HG03039 (cell line): Measurements from ENCODE around the gene WDR45B.

ENCODE experiments used
- ATAC-seq: cut with Tn5 transposase; IDR thresholded peaks from one replicate; pipeline ENCODE4 v1.9.1; 2021; ENCODE audit warnings: mild to moderate bottlenecking, moderate library complexity; ENCODE audit not compliant: unreplicated experiment

WDR45B gene

DNA sequence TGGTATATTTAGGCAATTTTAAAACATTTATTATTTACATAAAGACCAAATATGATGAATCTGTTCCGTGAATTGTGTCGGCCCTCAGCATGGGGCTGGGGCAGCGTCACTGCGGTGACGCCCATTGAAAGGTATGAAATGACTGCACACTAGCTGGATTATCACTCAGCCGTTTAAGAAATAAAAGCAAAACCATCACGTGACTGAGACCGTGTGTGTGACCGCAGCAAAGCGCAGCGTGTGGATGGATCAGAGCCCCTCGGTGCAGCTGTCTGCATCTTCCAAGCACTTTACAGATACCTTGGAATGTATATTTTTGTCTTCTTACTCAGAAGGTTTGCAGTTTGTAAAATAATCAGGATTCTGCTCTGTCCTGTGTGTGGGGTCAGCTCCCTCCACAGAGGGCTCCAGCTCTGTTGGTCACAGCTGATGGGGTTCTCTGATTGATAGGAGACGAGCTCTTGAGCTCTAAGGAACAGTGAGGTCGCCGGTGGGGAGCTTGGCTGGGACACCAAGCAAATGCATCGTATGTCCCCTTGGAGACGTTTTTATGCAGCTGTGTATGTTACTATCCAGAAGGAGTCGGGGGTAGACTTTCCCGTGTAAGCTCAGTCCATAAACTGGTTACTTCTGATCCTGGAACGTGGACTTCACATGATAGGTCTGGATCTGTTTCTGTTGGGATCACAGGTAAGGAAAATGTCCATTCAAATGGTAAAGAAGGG, 45.1 kb downstream of the WDR45B start:
- no peak for ATAC-seq

DNA sequence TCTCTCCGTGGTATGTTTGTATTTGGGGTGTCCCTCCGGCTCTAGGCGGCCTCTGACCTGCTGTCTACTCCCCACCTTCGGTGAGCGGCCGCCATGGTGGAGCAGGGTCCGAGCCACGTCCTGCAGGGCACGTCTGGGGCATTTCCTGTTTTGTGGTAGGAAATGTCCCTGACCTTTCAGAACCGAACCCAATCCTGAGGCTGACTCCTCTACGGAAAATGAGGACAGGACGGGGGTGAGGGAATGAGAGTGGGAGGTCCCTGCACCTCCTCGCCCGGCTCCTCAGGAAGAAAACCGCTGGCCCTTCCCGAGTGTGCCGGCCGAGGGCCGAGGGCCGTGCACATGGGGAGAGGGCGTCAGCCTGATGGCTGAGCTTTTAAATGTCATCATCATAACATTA, 45.8 kb downstream of the WDR45B start:
- no peak for ATAC-seq

DNA sequence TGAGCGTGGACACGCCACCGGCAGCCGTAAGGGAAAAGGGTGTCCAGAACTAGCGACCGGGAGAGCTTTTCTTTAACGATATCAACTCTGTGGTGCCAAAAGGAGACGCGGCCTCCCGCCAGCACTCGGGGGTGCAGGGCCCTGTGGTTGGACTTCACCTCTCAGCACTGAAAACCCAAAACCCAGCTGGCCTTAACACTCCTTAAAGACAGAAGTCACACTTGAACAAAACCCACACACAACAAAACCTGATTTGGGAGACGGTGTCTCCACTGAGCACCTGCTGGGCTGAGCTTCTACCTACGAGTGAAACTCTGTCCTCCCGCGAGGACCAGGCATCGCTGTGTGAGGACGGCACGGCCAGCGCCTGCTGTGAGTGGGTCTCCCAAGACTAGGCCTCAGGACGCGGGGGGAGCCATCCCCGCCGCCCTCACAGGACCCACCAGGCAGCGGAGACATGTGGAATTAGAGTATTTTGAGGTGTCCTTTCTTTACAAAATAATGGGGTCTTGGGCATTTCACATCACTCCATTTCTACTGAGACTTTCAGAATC, 46.7 kb downstream of the WDR45B start:
- ATAC-seq: no peak

DNA sequence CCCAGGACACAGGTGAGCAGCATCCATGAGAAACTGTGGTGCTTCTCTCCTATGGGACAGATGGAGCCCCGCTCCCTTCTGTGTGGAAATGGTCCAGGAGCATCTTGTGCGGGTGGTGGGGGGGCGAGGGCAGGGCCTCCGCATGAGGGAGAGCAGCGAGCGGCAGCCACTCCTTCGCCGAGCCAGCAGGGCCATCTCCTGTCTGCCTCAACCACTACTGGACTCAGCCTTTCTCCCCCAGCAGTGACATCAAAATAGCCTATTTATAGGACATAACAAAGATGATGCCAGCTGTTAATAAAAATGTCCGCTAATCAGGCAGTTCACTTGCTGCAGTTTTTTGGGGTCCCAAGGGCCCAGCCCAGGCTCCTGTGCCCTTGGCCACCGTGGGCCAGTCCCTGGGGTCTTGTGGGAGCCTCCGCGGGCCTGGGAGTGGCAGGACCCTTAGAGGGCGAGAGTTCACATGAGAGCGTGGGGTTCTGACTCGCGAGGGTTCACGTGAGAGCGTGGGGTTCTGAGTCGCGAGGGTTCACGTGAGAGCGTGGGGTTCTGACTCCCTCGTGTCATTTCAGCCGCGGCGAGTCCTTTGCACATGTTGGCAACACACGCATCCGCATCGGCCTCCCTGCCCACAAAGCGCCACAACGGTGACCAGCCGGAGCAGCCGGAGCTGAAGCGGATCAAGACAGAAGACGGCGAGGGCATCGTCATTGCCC, 47.4 kb downstream of the WDR45B start:
- no peak for ATAC-seq

DNA sequence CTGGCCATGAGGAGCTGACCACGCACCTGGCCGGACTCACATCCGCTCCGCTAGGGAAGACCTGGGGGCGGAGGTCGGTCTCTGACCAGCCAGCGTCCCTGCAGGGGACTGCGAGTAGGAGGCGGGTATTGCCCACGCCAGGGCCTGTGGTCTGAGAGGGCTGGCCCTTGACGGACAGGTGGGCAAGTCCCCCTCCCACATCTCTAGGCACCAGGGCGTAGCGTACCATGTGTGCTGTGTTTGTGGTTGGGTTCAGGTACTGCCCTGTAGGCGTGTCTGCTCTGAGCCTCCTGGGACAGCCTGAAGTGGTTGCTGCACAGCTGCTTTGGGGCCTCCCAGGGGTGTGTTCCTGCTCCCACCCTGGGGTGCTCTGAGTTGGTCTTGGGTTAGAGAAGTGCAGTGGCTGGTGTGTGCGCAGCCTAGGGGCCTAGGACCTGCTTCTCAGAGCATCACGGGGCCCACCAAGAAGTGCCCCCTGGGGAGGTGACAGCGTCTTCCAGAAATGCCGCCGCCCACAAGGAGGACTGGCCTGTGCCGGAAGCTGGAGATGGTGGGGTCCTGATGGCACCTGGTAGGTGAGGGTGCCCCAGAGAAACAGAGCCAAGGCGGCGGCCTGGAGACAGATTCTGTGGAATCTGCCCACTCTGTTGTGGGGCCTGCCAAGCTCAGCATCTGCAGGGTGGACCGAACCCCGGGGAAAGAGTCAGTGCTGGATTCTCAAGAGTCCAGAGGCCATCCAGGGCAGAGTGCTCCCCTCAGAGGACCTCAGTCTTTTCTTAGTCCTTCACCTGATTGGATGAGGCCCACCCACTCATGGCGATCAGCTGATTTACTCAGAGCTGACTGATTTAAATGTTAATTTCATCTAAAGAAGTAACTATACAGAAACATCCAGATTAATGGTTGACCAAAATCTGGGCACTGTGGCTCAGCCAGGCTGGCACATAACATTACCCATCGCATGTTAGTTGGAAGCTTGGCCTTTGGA, 48.3 kb downstream of the WDR45B start:
- no peak for ATAC-seq

DNA sequence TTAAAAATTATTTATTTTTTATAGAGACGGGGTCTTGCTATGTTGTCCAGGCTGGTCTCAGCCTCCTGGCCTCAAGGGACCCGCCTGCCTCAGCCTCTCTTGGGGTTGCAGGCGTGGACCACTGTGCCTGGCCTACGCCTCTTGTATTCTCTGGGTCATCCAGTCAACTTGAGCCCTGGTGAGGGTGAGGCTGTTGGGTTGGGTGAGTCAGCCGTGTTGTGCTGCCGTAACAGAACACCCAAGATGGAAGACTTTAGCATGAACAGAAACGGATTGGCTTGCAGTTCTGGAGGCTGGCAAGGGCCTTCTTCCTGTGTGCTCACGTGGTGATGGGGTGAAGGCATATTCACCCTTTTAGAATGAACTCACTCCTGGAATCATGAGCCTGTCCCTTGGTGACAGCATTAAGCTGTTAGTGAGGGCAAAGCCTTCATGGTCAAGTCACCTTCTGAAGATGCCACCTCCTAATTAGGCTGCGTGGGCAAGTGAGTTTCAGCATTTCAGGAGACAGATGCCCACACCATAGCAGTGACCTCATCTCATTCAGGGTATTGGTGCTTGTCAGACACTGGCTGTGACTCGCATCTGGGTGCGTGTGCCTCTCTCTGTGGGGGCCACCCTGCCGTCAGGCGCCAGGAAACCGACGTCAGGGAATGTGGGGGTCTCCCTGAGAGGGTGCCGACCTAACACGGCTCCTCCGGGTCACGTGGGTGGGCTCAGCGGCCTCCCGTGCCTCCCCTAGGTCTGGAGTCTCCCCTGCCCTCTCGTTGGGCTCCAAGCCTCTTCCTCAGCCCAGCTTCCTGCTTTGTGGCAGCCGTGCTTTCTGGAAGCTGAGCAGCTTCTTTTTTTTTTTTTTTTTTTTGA, 49.8 kb downstream of the WDR45B start:
- no peak for ATAC-seq

DNA sequence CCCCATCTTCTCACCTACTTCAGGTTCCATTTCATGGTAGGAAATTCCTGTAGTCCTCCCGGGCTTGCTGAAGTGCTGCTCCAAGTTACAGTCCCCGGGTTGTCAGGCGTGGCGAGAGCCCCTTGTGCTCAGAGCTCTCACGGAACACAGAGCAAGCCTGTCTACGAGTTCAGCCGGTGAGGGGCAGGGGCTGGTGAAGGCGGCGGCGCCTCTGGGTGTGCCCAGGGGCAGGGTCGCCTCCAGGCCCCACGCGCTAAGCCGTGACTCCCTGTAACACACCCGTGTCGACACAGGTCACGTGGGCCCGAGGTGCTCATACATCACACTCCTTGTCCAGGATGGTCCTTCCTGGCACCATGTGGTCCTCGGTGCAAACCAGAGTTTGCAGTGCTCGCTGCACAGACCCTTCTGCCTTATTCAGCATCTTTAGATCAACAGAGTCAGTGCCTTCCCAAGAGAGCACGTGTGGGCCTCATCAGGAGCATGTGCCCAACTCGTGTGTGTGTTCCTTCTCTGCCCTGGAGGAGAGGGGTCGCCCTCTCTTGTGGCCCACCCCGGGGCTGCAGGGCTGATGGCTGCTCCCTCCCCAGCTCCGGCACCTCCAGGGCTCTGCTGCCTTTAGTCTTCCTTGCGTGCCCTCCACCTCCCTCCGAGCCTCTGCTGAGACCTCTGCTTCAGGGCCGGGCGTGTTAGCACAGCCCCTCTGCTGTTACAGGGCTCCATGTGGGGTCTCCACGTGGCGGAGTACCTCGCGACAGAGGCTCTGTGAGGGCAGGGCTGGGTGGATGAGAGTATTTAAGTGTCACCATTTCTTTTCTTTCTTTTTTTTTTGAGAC, 51.2 kb downstream of the WDR45B start:
- no peak for ATAC-seq

DNA sequence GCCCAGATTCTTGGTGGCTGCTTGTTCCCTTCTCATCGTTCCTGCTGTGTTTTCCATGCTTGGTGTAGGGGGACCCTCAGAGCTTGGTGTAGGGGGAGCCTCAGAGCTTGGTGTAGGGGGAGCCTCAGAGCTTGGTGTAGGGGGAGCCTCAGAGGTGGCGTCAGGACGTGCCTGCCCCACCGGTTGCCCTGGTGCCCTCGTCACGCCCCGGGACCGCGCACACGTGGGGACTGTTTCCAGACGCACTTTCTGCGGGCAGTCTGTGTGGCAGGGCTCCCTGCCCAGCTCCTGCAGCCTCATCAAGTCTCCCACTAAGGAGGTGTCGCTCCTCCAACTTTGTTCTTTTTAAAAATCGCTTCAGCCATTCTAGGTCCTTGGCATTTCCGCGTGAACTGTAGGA, 51.9 kb downstream of the WDR45B start:
- ATAC-seq: no peak

DNA sequence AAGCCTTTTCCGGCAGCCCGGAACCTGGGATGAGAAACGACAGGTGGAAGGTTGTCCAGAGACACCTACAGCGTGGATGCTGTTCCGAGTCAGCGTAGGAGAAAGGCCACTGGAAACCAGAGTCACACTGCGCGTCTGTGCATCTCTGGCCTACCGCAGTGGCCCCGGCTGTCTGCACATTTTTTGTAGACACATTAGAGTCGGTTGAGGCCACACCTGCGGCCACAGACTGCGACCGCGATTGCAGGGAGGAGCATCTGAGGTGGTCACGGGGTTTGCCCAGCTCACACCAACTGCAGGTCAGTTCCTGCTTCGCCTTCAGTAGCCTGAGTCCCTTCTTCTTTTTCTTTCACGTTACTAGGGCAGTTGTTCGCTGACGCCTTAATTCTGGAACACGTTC, 52.4 kb downstream of the WDR45B start:
- ATAC-seq: no peak

DNA sequence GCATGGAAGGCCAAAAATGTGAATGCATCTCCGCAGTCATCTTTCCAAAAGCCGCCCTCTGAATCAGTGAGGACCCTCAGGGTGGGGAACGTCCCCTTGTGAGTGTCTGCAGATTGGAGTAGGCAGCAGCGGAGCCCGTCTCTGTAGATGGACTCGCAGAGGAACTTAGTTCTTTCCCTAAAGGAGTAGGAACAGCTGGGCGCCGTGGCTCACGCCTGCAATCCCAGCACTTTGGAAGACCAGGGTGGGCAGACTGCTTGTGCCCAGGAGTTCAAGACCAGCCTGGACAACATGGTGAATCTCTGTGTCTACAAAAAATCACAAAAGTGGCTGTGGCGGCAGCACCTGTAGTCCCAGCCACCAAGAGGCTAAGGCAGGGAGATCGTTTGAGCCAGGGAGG, 53.7 kb downstream of the WDR45B start:
- ATAC-seq: no peak

DNA sequence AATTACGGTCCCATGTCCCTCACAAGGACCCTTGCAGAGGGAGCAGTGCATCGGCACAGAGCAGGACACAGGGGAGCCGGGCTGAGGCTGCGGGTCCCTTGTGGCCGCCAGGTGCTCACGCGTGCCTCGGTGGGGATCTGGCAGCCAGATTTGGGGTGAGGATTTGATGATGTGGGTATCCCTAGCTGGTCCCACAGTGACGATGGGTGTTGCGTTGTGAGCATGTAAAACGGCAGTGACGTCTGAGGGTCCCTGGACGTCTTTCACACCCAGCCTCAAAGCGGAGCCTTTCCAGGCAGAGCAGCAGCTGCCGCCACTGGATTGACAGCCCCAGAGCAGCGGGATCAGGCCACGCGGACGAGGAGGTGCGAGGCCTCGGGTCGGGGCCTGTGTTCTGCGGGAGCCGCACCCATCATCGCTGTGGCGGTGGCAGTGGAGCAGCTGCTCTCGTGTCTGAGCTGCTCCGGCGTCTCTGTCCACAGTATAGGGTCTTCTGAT, 54.6 kb downstream of the WDR45B start:
- no peak for ATAC-seq

DNA sequence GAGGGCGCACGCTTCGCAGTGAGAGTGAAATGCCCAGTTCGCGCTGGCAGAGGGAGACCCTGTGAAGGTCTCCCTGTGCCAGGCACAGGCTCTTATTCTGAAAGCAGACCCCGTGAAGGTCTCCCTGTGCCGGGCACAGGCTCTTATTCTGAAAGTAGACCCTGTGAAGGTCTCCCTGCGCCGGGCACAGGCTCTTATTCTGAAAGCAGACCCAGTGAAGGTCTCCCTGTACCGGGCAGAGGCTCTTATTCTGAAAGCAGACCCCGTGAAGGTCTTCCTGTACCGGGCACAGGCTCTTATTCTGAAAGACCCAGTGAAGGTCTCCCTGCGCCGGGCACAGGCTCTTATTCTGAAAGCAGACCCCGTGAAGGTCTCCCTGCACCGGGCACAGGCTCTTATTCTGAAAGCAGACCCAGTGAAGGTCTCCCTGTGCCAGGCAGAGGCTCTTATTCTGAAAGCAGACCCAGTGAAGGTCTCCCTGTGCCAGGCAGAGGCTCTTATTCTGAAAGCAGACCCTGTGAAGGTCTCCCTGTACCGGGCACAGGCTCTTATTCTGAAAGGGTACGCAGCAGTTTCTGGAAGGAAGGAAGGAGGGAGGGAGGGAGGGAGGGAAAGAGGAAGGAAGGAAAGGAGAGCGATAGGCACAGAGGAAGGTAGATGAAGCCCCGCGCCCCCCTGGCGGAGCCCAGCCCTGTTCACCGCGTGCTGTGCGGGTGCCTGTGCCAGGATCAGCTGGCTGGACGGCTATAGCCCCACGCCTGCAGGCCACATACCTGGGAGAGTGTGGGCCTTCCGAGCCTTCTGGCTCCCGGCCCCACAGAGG, 55.3 kb downstream of the WDR45B start:
- no peak for ATAC-seq

DNA sequence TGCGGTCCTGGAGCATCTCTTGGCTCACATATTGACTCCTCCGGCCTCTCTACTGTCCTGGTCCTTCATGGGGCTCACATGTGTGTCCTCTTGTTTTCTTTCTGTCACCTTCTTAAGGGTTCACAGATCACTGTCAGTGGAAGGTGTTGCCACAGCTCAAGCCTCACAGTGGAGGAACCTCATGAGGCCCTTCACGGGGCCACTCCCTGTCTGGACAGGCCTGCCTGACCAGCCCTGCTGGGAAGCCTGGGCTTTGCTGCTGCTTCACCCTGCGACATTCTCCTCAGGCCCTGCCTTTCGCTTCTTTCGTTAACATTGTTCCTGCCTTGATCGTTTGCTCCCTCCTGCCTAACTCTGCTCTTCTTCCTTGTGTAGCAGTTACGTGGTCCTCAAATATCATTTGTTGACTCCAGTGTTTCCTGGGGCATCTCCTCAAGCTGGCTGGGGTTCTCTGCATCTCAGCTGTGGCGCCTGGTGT, 55.9 kb downstream of the WDR45B start:
- ATAC-seq: no peak

DNA sequence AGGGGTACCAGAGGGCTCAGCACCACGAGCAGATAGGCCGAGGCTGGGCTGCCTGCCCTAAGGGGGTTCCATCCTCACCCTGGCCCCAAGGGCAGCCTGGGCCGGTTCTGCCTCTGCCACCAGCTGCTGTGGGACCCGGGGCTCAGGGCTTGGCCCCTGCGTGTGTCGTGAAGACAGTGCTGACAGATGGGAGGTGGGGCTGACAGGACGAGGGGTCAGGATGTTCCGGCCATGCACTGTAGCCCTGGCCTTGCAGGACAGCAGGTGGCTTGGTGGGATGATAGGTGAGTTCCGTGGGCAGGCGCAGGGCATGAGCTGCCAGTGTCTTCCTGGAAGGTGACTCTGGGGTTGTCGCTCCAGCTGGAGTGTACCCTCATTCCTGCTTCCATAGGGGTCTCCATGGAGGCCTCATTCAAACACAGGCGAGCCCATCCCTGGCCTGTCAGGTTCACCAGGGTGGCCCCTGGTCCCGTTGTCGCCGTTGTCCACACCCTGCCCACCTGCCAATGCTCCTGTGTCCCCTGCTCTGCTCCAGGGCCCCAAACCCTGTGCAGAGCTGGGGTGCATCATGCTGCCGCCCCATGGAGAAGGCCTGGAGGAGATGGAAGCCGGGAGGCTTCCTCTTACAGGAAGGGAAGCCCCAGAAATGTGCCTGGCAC, 57.2 kb downstream of the WDR45B start:
- ATAC-seq: no peak

DNA sequence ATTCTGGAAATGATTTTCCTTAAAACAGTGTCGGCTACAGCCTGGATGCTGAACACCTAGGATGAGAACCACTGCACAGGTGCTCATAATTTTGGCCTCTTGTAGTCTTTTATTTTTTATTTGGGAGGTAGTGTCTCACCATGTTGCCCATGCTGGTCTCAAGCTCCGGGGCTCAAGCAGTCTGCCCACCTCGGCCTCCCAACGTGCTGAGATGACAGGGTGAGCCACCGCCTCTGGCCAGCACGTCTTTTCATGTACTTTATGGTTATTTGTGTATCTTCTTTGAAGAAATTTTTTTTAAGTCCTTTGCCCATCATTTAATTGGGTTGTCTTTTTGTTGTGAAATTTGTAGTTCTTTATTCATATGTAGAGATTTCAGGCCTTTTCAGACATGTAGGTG, 58.0 kb downstream of the WDR45B start:
- ATAC-seq: no peak

DNA sequence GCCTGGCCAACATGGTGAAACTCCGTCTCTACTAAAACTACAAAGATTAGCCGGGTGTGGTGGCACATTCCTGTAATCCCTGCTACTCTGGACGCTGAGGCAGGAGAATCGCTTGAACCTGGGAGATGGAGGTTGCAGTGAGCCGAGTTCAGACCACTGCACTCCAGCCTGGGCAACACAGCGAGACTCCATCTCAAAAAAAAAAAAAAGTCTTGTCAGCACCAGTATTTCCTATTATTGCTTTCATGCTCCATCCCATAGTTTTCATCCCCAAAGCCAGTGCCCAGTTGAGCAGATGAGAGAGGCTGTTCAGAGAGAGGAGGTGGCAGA, 58.4 kb downstream of the WDR45B start:
- no peak for ATAC-seq

DNA sequence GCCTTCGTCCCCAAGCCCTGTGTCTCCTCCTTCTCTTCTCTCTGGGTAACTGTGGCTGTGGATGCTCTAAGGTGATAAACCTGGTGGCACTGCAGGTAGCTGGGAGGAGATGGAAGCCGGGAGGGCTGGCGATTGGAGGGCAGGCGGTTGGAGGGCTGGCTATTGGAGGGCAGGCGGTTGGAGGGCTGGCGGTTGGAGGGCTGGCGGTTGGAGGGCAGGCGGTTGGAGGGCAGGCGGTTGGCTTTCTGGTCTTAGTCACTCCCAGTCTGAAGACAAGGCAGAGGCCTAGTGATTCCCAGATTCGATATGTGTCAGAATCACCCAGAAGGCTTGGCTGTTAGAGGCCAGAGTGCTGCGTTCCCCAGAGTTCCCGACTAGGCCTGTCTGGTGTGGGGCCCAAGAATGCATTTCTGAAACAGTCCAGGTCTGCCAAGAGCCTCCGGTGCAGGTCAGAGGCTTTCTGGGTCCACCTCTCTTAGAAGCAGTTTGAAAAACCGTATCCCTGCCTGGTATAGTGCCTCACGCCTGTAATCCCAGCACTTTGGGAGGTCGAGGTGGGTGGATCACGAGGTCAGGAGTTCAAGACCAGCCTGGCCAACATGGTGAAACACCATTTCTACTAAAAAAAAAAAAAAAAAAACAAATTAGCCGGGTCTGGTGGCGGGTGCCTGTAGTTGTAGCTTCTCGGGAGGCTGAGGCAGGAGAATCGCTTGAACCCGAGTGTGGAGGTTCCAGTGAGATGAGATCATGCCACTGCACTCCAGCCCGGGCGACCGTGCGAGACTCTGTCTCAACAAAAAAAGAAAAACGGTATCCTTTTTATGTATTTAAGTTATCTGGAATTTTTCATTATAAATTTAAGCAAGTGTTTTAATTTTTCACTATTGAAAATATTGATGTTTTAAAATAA, 59.7 kb downstream of the WDR45B start:
- ATAC-seq: no peak
